Measurements from ENCODE around the gene RPS13.
"Not testable (repeated sequence)": the region's sequence is repeated elsewhere in the genome, so short reads cannot be mapped to it uniquely, and the experiment has no call there.

Gene RPS13

GRCh38 chr11:17077520-17078401 is at the start of gene RPS13:
RPS13 (minus strand) TSS chr11:17077667; CDS start chr11:17077641, 26 bp downstream.
- peak; percentile 92 for DNase-seq (ENCODE audit: low read depth)

- no peak for DNase-seq (ENCODE audit: low read depth)
Measured at GRCh38 chr11:17121981-17122380, 44.5 kb upstream of the RPS13 start.

- DNase-seq (ENCODE audit: low read depth), result no peak
Measured at GRCh38 chr11:17117262-17117661, 39.8 kb upstream of the RPS13 start.

- DNase-seq (ENCODE audit: low read depth), result no peak
Measured at GRCh38 chr11:17116117-17116516, 38.6 kb upstream of the RPS13 start.

- not testable (repeated sequence) for DNase-seq (ENCODE audit: low read depth)
Measured at GRCh38 chr11:17107745-17108144, 30.3 kb upstream of the RPS13 start.

GRCh38 chr11:17105404-17106040 is 28.1 kb upstream of the RPS13 start:
- DNase-seq (ENCODE audit: low read depth), result not testable (repeated sequence)

- DNase-seq (ENCODE audit: low read depth), result no peak
Measured at GRCh38 chr11:17102462-17102861, 25.0 kb upstream of the RPS13 start.

- DNase-seq (ENCODE audit: low read depth), result no peak
Measured at GRCh38 chr11:17098658-17099057, 21.2 kb upstream of the RPS13 start.

- DNase-seq (ENCODE audit: low read depth), result no peak
Measured at GRCh38 chr11:17098038-17098437, 20.6 kb upstream of the RPS13 start.

- DNase-seq (ENCODE audit: low read depth), result not testable (repeated sequence)
Measured at GRCh38 chr11:17085976-17086375, 8.5 kb upstream of the RPS13 start.

- DNase-seq (ENCODE audit: low read depth), result no peak
Measured at GRCh38 chr11:17077240-17077519, 287 bp downstream of the RPS13 start.

GRCh38 chr11:17076517-17077239 is 789 bp downstream of the RPS13 start:
- DNase-seq (ENCODE audit: low read depth), result no peak

- no peak for DNase-seq (ENCODE audit: low read depth)
Measured at GRCh38 chr11:17075506-17075905, 2.0 kb downstream of the RPS13 start.

- no peak for DNase-seq (ENCODE audit: low read depth)
Measured at GRCh38 chr11:17073370-17074027, 4.0 kb downstream of the RPS13 start.

- no peak for DNase-seq (ENCODE audit: low read depth)
Measured at GRCh38 chr11:17067417-17067816, 10.1 kb downstream of the RPS13 start.

- DNase-seq (ENCODE audit: low read depth), result no peak
Measured at GRCh38 chr11:17066691-17067090, 10.8 kb downstream of the RPS13 start.

- DNase-seq (ENCODE audit: low read depth), result peak; percentile 13
Measured at GRCh38 chr11:17063171-17064002, 14.1 kb downstream of the RPS13 start.

GRCh38 chr11:17051146-17051545 is 26.3 kb downstream of the RPS13 start:
- DNase-seq (ENCODE audit: low read depth), result not testable (repeated sequence)

GRCh38 chr11:17048491-17048890 is 29.0 kb downstream of the RPS13 start:
- DNase-seq (ENCODE audit: low read depth), result not testable (repeated sequence)

- no peak for DNase-seq (ENCODE audit: low read depth)
Measured at GRCh38 chr11:17046690-17047089, 30.8 kb downstream of the RPS13 start.

Data from stimulated activated CD4-positive, alpha-beta T cell treated with anti-CD3 and anti-CD28 coated beads, Interleukin-2, amount 100 ng/mL, for 4 hours (primary cell).